NCI-H2171 (cell line): Measurements from ENCODE around the gene PARK7.

Experiments used
- DNase-seq: peaks from one replicate; lab custom pipeline; 2025; lab: John Stamatoyannopoulos, UW

Gene PARK7

GRCh38 chr1:8010080-8010664 is 48.7 kb downstream of the PARK7 start:
- DNase-seq = no peak

GRCh38 chr1:8011016-8011415 is 49.5 kb downstream of the PARK7 start:
- no peak for DNase-seq

GRCh38 chr1:8011923-8012858 is 50.7 kb downstream of the PARK7 start:
- DNase-seq = no peak

- no peak for DNase-seq
Observed at GRCh38 chr1:8012955-8013354, 51.4 kb downstream of the PARK7 start.

DNA sequence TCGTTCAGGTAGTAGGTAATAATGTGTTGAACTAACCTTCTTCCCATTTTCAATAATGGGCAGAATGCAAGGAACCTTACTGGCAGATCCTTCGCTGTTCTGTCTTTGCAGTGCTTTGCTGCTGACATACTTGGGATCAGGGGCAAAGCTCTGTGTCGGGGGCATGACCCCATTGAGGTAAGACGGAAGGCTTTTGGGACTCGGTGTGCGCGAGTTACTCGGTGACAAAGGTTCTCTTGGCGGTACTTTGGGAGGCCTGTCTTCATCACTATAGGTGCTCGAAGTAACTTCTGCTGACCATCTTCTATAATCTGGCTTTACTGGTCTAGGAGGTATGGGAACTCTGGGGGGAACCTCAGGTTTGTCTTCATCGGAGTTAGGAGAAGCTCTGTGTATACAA is 51.9 kb downstream of the PARK7 start:
- no peak for DNase-seq

- DNase-seq = no peak
Observed at GRCh38 chr1:8013800-8014199, 52.3 kb downstream of the PARK7 start.

DNA sequence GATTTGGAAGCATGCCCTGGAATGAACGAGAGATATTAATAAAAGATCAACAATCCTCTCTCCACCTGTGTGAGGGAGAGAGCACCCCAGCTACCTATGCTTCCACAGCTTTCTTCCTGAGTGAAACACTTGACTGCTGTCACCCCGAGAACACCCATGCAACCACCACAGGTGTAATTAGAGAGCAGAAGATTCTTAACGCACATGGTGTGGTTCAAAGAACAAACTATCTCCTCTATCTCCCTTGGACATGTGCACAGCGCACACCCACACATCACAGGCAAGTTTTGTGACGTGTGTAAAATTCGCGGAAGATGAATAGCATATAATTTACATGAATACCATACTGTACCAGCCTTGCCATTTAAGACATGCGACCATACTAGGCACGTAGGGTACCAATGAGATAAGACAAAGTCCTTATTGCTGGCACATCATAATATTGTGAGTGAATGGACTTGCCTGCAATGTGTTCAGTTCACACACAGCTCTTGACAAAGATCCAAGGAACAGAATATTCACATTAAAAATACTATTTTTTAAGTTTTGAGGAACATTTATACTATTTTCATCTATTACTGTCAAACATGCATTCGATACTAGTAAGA is 53.0 kb downstream of the PARK7 start:
- no peak for DNase-seq

DNA sequence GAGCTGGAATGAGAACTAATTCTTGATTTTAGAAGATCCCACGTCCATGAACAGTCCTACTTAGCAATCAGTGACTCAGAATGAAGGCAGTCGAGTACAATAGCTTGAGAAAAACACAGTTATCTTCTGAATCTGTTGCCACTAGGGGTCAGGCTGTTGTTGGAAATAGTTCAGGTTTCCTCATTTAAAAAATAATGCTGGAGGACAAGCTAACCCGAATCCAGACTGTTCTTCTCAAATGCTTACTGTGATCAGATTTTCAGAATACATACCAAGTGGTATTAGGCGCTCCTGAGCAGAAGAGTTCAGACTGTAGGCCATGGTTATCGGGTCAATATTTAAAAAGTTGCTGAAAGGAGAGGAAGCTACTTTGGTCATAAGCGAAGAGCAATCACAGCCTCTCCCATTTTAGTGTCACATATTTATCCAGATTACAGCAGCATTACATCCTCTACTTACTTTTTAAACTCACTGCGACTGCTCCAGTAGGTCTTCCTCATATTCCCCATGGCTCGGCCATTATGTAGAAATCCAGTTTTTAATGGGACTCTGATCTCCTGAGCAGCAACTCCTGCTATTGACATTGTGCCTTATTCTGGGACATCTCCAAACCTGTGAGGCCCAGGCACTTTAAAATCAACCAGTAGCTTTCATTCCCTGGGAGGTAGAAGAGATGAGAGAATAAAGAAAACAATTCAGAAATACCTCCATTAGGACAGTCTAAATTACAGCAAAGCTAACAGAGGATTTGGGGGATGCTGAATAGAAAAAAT is 53.7 kb downstream of the PARK7 start:
- DNase-seq = peak; percentile 53

DNA sequence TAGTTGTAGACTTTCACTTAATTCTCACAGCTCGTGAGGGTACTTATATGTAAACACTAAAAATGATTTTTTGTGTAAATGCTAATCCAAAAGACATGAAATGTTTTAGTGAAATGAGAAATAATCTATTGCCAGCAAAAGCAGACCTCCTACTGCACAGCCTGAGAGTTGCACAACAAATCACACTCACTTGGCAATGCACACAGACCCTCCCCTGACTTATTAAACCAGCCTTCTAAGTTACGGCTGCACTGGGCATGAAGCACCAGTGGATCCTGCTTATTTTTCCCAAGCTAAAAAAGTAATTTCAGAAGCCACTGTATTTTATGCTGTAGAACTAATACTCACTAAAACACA is 54.3 kb downstream of the PARK7 start:
- no peak for DNase-seq

DNA sequence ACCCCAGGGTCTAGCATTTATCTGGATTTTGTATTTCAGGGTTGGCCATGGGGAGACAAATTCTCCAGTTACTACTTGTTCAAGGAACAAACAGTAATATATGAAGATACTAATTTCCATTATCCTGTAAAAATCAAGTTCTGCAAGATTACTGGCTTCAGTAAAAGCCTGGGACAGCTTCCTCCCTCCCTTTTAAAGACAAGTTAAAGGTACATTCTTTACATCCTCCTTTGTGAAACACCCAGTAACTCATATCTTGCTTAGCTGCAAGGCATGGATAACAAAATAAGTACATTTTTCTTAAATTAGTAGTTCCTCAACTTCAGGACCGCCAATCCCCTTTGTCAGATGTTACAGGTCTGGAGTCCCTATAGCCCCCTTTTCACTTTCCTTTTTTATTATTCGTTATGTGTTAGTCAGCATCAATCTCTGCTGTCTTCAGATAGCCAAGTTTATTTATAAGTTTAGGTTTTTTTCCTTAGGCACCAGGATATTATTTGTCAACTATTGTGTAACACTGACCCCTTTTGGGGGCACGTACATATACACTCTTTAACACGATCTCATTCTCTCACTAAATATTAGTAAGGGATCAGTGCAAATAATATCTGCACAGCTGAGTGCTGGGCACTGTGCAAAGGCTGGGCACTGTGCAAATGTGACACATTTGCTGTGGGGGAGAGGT is 54.8 kb downstream of the PARK7 start:
- DNase-seq = peak; percentile 34

DNA sequence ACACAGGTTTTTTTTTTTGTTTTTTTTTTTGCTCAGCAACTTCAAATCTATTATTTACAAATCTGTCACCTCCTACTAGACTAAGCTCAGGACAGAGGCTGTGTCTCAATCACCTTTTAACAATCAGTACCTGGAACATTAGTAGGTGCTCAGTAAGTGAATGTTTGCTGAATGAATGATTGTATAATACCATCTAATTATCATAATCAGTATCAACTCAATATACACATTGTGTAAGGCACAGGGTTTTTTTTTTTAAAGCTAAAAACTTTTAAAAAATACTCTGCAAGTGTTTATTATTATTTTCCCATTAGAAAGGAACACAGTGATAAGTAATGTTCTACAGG is 55.4 kb downstream of the PARK7 start:
- no peak for DNase-seq

DNA sequence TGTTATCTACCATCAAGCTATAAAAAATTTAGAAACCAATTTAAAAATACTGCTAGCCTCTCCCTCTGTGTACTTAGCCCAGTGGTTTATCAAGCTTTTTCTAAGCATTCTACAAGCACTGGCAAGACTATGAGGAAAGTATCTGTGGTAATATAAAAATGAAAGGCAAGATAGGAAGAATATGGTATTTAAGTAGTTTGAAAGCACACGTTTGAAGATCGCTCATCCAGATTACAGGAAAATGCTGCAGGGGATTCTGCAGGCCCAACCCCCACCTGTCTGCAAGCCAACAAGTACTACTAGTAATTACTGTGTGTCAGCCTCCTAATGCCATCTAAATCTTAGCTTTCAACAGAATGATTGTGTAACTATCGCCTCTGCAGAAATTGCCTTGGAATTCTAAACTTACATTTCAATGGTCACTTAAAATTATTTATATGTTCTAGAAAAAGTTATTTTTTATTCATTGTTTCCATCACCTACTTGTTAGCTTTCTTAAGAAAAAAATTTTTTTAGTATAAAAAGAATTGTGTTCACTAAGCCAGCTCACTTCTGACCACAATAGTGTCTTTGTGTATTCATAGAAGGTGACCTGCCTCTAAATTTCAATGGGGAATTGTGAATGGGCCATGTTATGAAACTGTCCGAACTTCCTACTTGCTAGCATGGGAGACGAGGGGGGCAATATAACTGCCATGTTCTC is 56.1 kb downstream of the PARK7 start:
- no peak for DNase-seq

- DNase-seq = no peak
Observed at GRCh38 chr1:8018492-8019228, 57.1 kb downstream of the PARK7 start.

- DNase-seq = no peak
Observed at GRCh38 chr1:8019229-8019620, 57.7 kb downstream of the PARK7 start.

- DNase-seq = no peak
Observed at GRCh38 chr1:8020032-8020431, 58.5 kb downstream of the PARK7 start.

- no peak for DNase-seq
Observed at GRCh38 chr1:8021676-8022266, 60.3 kb downstream of the PARK7 start.

GRCh38 chr1:8022395-8023286 is 61.1 kb downstream of the PARK7 start:
- DNase-seq = no peak

DNA sequence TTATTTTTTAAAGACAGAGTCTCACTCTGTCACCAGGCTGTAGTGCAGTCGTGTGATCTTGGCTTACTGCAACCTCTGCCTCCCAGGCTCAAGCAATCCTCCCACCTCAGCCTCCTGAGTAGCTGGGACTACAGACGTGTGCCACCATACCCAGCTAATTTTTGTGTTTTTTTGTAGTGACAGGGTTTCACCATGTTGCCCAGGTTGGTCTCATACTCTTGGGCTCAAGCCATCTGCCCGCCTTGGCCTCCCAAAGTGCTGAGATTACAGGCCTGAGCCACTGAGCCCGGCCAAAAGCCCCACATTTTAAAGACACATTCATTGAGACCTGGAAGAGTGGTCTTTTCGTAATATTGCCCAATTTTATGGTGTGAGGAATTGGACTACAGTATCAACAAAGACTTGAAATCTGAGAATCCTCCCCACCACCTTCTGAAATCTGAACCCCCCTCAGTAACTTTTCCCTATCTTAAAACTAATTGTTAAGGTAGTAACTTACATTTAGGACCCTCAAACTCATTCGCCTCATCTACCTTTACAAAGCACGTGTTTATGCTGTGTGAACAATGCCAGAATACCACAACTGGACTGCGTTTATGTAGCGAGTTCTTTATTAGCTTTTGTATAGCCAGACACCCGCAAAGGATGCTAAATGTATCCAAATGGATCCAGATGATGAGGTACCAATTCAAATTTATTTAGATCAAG is 61.9 kb downstream of the PARK7 start:
- no peak for DNase-seq

GRCh38 chr1:8023995-8024313 is 62.4 kb downstream of the PARK7 start:
- no peak for DNase-seq
